ENCODE results near the gene RALA.

RALA gene

DNA sequence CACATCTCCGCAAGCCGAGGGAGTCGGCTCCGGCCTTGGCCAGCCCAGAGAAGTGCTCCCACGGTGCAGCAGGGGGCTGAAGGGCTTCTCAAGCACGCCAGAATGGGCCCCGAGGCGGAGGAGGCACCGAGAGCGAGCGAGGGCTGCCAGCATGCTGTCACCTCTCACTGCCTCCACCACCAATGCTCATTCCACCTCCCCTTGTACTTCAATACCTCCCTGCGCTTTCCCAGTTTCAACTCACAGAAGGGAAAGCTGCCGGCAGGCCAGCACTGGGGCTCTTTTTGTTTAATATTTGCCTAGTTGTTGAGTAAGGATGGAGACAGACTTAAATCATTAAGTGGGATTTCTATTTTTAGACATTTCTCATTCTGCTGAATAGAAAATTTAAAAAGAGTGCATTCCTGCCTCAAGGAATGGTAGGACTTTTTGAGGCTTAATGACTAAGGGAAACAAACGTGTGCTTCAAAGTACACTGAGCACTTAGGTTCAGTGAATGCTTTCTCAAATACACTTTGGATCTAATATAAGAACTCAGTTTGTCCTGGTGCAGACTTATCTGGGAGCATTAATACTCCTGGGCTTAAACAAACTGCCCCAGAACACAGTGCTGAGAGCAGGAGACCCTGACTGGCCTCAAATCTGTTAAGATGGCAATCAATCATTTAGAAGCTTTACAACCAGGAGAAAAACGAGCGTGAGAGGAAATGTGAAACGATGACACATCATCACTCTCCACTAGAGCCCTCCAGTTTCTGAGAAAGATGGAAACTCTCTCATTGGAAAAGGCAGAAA lies 131.2 kb downstream of the RALA start:
- TF ChIP-seq, protein P1, sequence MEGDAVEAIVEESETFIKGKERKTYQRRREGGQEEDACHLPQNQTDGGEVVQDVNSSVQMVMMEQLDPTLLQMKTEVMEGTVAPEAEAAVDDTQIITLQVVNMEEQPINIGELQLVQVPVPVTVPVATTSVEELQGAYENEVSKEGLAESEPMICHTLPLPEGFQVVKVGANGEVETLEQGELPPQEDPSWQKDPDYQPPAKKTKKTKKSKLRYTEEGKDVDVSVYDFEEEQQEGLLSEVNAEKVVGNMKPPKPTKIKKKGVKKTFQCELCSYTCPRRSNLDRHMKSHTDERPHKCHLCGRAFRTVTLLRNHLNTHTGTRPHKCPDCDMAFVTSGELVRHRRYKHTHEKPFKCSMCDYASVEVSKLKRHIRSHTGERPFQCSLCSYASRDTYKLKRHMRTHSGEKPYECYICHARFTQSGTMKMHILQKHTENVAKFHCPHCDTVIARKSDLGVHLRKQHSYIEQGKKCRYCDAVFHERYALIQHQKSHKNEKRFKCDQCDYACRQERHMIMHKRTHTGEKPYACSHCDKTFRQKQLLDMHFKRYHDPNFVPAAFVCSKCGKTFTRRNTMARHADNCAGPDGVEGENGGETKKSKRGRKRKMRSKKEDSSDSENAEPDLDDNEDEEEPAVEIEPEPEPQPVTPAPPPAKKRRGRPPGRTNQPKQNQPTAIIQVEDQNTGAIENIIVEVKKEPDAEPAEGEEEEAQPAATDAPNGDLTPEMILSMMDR (IDR thresholded peaks at IDR 0.05; ENCODE audit: insufficient read depth, low read depth, low read length, missing control alignments) = no peak
- H3K4me3 ChIP-seq (ENCODE audit: low read depth, low read length) = no peak overlapping the region
- no peak for DNase-seq (ENCODE audit: low read depth)

DNA sequence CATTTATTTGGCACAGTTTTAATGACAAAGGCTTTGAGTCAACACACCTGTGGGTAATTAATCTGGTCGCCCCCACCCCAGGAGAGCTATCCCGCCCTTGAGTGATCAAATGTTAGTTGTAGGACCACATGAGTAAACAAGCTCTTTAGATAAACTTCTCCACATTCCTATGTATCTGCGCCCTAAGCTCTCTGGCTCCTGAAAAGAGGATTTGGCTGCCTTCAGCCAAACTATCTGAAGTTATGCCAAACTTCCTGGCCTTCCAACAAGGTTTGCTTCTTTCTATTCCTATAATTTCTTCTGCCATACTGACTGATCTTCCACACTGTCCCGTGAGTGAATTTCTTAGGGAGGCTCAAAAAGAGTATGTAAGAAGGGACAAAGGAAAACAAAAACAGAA lies 134.2 kb downstream of the RALA start:
- TF ChIP-seq, protein P1 (IDR thresholded peaks at IDR 0.05; ENCODE audit: insufficient read depth, low read depth, low read length, missing control alignments) = no peak
- no peak overlapping the region for H3K4me3 ChIP-seq (ENCODE audit: low read depth, low read length)
- no peak for DNase-seq (ENCODE audit: low read depth)

Data from GM12865 (cell line).